HG03558 (cell line): Measurements from ENCODE around the gene PFN1.
"Not testable (repeated sequence)": the region's sequence is repeated elsewhere in the genome, so short reads cannot be mapped to it uniquely, and the experiment has no call there.

ENCODE experiments used
- ATAC-seq: cut with Tn5 transposase; IDR thresholded peaks from one replicate; pipeline ENCODE4 v1.9.1; 2021; ENCODE audit warnings: moderate number of reproducible peaks; ENCODE audit not compliant: unreplicated experiment; ENCODE audit errors: extremely low read depth

Gene PFN1

GRCh38 chr17:4931963-4932362, 16.4 kb downstream of the PFN1 start, which contains the start of gene GP1BA:
GP1BA (plus strand) TSS chr17:4932277; CDS start chr17:4932605, 328 bp downstream.
- no peak for ATAC-seq

DNA sequence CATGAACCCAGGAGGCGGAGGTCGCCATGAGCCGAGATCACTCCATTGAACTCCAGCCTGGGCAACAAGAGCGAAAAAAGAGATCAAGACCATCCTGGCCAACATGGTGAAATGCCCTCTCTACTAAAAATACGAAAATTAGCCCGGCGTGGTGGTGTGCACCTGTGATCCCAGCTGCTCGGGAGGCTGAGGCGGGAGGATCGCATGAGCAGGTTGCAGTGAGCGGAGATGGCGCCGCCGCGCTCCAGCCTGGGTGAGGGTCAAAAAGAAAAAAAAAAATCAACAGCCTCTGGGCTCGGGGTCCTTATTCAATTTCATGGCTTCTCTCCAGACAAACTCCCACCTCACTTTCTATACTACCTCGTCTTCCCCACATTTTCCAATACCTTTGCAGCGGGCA, 19.4 kb downstream of the PFN1 start:
- ATAC-seq: no peak

- ATAC-seq: not testable (repeated sequence)
Measured at GRCh38 chr17:4926577-4927335, 21.6 kb downstream of the PFN1 start.

DNA sequence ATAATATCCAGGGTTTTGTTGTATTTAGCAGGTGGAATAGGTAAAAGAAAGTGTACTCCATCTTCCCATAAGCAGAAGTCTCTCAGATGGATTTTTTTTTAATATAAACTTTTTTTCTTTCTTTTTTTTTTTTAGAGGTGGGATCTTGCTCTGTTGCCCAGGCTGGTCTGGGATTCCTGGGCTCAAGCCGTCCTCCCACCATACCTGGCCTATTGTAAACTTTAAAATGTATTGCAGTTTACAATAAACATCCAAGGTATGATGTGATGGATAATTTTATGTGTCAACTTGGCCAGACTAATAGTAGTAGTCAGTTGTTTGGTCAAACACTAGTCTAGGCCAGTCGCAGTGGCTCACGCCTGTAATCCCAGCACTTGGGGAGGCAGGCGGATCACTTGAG, 27.0 kb downstream of the PFN1 start:
- ATAC-seq: no peak

DNA sequence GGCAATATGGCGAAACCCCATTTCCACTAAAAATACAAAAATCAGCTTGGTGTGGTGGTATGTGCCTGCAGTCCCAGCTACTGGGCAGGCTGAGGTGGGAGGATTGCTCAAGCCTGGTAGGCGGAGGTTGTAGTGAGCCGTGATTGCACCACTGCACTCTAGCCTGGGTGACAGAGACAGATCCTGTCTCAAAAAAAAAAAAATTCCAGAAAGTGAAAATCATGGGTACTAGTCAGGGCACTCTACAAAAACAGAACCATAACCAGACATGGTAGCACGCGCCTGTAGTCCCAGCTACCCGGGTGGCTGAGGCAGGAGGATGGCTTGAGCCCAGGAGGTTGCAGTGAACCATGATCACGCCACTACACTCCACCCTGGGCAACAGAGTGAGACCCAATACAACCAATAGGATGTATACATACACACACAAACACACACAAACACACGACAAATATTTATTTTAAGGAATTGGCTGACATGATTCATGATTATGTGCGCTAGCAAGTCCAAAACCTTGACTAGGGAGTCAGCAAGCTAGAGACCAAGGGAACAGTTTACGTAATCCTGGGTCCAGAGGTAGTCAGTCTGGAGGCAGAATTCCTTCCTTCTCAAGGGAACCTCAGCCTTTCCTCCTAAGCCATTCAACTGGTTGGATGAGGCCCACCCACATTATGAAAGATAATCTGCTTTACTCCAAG, 27.8 kb downstream of the PFN1 start:
- no peak for ATAC-seq

GRCh38 chr17:4919511-4920047, 28.8 kb downstream of the PFN1 start:
- ATAC-seq: no peak

DNA sequence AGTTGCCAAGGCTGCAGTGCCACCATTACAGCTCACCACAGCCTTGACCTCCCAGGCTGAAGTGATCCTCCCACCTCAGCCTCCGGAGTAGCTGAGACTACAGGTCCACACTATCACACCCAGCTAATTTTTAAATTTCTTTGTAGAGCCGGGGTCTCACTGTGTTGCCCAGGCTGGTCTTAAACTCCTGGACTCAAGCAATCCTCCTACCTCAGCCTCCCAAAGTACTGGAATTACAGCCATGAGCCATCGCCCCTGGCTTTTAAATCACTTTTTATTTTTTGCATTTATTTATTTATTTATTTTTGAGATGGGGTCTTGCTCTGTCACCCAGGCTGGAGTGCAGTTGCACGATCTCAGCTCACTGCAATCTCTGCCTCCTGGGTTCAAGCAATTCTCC, 33.8 kb downstream of the PFN1 start:
- ATAC-seq: not testable (repeated sequence)

GRCh38 chr17:4913994-4914393, 34.3 kb downstream of the PFN1 start:
- no peak for ATAC-seq

DNA sequence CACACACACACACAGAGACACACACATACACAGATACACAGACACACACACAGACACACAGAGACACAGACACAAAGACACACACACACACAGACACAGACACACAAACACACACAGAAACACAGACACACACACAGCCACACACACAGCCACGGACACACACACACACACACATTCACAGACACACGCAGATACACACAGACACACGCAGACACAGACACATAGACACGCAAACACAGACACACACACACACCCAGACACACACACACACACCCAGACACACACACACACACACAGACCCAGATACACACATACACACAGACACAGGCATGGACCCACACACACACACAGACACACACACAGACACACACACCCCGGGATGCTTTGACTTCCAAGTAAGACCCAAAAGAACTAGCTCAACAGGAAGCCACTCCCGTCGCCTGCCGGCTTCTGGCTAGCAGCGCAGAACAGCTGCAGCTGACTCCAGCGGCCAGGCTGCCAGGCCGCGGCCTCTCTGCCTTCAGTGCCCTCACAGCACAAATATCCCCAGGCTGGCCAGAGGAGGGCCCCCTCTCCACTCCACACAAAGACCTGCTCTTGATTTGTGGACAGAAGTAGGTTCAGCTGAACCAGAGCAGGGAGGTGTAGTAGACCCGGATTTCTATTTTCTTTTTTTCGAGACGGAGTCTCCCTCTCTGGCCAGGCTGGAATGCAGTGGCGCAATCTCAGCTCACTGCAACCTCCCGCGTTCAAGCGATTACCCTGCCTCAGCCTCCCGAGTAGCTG, 39.4 kb downstream of the PFN1 start:
- ATAC-seq: no peak

DNA sequence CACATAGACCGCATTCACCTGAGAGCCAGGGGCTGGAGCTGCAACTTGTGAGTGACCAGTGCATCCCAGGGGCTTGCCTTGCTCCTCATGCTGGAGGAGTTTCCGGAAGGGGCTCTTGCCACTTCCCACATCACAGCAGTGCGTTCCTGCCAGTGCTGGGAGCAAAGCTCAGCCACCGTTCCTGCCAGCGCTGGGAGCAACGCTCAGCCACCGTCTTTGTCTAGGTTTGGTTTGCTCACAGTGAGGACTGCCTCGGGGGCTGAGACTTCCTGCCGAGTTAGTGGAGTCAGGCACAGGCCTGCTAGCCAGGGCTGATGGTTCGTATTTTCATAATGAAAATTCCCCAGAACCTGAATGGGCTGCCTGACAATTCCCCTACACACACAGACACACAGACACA, 40.0 kb downstream of the PFN1 start:
- no peak for ATAC-seq

DNA sequence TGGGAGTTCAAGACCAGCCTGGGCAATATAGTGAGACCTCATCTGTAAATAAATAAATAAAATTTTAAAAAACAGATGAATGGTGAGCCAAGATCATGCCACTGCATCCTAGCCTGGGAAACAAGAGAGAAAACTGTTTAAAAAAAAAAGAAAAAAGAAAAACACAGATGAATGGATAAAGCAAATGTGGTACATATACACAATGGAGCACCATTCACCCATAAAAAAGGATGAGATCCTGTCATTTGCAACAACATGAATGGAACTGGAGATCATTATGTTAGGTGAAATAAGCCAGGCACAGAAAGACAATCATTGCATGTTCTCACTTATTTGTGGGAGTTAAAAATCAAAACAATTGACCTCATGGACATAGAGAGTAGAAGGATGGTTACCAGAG, 41.7 kb downstream of the PFN1 start:
- ATAC-seq: not testable (repeated sequence)

- ATAC-seq: no peak
Measured at GRCh38 chr17:4903051-4903818, 45.1 kb downstream of the PFN1 start, which contains the start of gene CHRNE. CHRNE (minus strand) TSS chr17:4903098; CDS start chr17:4903063, 35 bp downstream.

DNA sequence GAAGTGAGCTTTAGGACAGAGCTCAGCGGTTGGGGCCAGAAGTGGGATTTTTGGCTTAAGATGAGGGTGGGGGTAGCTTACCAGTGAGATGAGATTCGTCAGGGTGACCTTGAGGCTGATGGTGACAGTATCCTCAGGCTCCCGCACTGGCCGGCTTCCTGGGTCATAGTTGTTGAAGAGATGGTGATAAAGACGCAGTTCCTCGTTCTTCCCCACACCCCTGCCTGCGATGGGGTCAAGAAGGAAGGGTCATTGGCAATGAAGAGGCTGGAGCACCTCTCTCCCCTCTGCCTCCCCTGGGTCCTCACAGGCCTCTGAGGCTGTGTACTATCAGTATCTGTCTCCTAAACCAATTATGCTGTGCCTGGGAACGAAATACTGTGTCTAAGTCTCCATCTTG, 45.8 kb downstream of the PFN1 start:
- no peak for ATAC-seq

DNA sequence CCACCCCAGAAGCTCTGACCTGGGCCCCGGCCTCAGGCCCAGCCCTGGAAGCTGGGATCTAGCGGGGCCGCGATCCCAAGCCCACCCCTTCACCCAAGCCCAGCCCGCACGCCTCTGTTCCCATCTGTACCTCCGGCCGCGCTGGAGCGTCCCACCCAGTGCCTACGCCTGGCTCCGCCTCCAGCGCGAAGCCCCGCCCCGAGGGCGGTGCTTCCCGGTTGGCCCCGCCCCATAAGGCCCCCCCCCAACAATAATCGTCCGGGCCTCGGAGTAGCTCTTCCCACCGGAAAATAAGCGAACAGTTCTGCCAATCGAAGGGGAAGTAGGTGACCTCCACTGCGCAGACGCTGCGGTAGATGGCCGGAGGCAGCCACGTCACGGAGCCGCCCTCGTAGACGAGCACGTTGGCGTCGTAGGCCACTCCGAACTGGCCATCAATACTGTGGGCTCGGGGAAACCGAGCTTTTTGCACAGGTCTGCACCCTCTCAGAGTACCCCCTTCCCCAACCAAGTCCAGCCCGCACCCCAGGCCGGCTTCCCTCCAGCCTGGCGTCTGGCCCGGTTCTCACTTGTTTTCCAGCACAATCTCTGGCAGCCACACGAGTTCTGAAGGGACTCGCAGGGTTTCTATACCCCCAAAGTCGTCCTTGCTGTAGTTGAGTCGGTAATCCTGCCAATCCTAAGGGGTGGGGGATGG, 46.5 kb downstream of the PFN1 start:
- no peak for ATAC-seq

DNA sequence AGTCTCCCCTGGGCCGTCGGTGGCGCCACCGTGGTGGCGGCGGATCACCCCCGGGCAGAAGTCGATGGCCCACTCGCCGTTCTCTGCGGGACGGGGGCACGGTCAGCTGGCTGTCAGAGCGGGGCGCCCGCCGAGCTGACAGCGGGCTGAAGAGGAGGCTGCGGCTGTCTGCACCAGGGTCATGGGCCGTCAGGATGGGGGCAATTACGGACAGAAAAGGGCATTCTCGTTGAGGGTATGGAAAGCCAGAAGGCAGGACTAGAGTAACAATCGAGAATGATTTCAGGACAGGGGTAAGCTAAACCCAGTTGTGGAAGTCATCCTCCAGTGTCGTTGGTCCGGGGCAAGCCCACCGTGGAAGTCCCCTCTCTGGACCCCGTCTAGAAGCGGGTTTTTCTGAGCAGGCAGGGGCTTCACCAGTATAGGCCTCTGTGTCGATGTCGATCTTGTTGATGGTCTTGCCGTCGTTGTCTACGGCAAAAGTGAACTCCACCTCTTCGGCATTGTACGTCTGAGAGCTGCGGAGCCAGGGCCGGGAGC, 47.2 kb downstream of the PFN1 start:
- ATAC-seq: no peak

DNA sequence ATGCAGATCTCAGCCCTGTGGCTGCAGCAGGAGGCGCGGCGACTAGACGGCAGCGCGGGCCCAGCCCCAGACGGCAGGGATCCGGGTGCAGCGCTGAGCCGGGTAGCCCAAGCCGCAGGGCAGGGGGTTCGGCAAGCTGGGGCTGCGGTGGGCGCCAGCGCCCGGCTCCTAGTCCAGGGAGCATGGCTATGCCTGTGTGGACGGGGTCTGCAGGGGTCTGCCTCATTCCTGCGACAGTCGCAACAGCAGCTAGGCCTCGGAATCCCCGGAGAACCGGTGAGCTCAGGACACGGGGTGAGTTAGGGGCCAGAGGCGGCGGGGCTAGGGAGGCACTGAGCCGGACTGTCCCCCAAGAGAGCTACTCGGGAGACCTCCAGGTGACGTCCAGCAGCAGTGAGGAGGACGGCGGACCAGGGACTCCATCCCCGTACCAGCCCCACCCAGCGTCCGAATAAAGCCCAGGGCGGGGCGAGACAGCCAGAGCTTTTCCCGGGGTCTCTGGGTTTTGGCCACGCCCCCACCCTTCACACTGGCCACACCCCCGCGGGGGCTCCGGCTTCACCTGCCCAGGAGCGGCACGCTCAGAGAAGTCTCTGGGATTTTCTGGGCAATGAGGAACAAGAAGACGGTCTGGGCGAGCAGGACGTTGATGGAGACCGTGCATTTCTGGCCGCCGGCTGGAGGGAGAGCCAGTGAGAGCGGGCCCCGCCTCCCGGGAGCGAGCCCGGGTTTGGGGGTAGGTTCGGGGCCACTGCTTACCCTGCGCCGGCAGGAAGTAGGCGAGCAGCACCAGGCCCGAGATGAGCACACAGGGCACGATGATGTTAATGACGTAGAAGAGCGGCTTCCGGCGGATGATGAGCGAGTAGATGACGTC, 47.9 kb downstream of the PFN1 start:
- ATAC-seq: no peak

DNA sequence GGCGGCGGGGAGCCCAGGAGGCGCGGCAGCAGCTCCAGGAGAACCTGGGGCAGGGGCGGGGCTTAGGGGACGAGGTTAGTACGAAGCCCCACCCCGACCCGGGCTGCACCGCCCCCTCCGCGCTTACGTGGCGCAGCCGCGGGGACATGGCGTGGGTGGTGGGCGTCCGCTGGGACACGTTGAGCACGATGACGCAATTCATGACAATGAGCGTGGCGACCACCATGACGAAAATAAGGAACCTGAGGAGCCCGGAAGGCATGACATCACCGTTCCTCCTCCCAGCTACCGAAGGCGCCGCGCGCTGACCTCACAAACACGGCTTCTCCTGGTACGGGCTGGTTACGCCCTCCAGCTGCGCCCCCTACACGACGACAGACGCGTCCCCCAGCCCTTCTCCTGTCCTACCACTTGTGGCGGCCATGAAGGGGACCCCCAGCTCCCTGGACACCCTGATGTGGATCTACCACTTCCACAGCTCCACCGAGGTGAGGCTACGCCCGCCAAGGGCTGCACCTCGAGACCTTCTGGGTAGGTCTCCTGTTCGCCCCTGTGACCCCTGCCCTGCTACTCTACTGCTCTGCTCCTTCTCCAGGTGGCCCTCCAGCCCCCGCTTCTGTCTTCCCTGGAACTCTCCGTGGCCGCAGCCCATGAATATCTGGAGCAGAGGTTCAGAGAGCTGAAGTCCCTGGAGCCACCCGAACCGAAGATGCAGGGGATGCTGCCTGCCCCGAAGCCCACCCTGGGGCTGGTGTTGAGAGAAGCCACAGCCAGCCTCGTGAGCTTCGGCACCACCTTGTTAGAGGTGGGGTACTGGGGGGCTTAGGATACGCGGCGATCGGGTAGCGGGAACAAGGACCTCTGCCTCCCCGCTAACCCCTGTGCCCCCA, 48.7 kb downstream of the PFN1 start, which contains the start of gene C17orf107:
TSS of gene C17orf107 (plus strand) at position 196 of the 890 bp plus-strand sequence. CDS start at position 423, 227 bp downstream.
- ATAC-seq: no peak
